NCI-H2081 treated with DMSO at 0.1 percent for 48 hours (cell line): ENCODE results near the gene ACBD4.

Source experiments
- DNase-seq: peaks from one replicate; lab custom pipeline; 2025; lab: John Stamatoyannopoulos, UW

Gene ACBD4

DNA sequence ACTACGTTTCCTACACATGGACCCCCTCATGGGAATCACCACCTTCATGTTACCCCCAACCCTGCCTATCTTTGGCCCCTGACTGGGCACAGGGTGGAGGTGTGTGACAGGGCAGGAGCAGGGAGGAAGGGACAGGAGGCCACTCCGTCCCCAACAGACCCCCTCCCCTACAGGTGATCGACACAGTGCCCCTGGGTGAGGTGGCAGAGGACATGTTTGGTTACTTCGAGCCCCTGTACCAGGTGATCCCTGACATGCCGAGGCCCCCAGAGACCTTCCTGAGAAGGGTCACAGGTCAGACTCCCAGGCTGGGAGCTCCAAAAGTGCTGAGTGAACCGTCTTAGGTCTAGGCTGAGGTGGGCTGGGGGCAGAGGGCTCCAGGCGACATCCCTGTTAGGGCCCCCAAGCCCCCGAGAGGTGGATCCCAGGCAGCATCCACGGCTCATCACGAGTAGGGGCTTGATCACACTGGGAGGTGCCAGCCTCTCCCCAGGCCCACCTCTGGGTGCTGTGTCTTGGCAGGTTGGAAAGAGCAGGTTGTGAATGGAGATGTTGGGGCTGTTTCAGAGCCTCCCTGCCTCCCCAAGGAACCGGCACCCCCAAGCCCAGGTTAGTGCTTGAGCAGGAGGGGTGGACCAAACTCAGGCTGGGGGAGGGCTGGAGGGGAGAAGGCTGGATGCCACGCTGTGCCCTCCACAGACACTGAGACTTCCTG lies 1.5 kb downstream of the ACBD4 start:
- no peak for DNase-seq

DNA sequence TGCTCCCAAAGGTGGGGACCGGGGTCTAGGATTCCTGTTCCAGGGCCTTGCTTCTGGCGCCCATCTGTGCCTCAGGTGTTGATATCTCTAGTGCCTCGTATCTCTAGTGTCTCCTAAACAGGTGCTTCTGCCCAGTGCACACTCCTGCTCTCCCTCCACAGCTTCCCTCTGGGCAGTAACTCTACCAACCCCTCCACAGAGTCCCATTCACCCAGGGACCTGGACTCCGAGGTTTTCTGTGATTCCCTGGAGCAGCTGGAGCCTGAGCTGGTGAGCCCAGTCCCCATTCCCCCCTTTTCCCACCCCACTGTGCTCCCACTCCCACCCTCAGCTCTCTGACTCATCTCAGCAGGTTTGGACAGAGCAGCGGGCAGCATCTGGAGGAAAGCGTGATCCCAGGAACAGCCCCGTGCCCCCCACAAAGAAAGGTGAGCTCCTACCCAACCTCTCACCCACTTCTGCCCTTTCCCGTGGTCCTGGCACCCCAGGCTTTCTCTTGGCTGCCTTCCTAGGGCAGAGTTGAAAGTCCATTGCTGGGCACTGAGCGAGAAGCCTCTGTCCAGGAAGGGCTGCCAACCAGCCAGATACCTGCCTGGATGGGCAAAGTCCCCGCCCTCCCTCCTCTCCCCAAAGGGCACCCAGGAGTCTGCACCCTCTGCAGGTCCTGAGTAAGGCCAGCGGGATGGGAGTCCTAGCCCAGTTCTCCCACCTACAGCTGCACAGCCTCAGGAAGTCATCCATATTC lies 2.2 kb downstream of the ACBD4 start:
- DNase-seq = no peak

DNA sequence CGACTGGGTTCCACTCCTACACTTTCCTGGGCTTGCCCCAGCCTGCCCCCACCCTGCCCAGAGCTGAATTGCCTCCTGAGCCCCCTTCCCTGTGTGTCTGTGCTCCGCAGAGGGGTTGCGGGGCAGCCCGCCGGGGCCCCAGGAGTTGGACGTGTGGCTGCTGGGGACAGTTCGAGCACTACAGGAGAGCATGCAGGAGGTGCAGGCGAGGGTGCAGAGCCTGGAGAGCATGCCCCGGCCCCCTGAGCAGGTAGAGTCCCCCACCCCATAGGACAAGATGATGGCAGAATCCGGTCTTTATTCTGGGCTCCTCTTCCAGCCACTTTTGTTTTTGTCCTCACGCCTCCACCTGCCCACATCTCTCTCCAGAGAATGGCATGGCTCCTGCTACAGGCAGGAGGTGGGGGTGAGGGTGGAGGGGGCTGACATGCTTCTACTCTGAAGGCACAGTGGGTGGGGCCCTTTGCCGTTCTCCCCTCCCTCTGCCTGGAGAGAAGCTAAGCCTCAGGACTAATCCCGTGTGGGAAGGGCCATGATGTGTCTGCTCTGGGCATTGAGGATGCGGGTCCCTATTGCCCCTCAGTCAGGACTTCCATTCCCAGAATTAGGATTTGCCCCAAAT lies 3.5 kb downstream of the ACBD4 start:
- no peak for DNase-seq

DNA sequence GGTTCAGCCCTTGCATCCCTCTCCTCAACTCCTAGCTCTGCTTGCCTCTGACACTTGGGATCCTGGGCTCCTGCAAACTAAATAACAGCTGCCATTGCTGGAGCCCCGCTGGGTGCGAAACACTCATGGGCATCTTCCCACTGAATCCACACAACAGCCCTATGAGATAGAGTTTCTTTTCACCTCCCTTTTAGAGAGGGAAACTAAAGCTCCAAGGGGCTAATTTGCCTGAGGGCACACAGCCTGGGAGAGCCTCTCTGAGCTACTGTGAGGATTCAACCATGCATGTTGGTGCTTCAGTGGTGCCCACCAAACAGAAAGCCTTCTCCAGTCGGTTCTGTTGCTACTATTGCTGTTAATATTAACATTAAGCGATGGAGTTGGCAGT lies 4.0 kb downstream of the ACBD4 start:
- no peak for DNase-seq

DNA sequence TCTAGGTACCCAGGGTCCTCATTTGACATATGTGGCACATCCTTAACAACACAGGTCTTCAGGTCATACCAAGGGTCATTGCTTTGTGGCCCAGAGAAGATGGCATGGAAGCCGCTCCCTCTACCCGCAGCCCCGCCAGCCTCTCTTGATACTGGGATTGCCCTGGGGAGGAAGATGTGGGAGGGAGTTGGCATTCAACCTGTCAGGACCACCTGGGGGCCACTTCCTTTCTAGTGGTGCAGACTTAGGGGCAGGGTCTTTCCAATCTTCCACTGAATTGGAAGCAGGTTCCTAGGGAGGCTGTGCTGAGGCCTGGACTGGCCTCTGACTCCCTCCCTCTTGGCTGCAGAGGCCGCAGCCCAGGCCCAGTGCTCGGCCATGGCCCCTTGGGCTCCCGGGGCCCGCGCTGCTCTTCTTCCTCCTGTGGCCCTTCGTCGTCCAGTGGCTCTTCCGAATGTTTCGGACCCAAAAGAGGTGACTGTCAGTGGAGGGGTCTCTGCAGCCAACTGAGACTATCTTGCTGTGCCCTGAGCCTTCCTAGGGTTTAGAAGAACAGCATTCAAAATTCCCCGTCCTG lies 7.7 kb downstream of the ACBD4 start:
- DNase-seq = no peak

DNA sequence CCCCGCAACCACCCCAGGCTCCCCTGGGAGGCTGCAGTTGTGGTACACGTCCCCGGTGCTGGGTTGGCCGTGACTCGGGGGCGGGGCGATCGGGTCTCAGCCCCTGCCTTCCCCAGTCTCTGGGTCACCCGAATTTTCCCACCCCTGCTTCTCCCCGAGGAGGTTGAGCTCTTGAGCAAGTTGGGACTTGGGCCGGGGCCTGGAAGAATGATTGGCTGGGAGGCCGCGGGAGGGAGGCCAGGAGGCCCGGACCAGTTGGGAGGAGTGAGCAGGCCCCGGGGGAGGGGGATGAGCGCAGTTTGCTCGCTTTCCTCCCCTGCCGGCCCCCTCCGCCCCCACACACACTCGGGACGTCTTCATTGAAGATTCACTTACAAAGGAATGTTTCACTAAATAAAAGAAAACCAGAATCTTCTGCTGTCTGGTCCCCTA lies 8.3 kb downstream of the ACBD4 start:
- no peak for DNase-seq

DNA sequence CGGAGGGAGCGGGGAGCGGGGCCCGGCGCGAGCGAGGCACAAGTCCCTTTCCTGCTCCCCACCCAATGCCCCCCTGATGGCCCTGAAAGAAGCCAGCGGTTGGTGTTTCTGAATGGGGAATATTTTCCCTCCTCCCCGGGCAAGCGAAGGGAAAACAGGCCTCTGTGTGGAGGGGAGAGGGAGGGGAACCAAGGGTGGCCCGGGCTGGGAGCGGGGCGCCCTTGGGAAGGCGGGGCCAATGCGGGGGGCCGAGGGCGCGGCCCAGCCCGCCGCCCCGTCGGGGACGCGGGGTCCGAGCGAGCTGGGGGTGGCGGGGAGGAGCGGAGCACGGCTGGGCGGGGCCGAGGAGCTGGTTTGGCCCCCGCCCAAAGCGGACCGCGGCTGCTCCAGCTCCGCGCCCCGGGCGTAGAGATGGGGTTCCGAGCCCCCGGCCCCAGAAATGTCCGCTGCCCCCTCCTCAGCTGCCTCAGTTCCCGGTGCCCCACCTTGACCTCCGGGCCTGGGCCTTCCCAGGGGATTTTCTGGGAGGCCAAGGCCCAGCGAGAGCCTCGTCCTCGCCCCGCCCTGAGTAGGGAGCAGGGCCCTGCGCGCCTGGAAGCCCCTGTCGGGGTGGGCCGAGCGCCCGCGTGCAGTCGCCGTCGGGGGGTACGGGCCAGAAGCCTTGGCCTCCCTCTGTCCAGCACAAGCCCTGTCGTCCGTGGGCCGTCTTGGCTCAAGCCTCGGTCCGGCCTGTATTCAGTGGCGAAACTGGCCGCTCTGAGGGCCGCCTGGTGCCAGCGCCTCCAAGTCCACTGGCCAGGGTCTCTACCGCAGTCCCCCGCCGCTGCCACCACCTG lies 8.9 kb downstream of the ACBD4 start:
- DNase-seq = no peak

DNA sequence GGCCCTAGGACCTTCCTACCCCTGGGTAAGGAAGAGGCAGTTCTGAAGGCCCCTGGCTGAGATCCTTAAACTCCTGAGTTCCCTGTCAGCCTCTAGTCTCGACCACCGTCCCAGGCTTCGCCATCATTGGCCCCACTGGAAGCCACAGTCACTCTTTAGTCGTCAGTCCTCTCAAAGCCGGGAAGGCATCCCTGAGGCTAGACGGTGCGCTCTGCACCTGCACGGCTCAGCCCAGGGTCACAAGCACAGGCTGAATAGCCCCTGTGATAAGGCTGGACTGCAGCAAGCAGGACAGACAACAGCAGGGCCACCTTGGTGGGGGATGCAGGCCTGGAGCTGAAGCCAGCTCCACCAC lies 9.5 kb downstream of the ACBD4 start:
- DNase-seq = no peak

DNA sequence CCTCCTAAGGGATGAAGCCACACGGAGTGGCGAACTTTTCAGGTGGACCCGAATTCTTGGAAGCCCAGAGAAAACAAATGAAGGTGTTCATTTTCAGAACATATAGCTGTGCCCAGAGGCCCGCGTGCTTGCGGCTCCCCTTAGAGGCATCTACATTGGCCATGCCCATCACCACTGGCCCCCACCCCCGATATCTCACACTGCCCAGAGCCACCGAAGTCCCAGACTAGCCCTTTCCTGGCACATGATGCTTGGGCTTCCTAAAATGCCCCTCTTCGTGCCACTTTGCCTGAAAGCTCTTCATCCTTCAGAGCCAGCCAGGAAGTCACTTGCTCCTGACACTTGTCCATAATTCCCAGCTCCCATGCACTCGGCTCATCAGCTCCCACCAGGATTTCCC lies 10.7 kb downstream of the ACBD4 start:
- no peak for DNase-seq

DNA sequence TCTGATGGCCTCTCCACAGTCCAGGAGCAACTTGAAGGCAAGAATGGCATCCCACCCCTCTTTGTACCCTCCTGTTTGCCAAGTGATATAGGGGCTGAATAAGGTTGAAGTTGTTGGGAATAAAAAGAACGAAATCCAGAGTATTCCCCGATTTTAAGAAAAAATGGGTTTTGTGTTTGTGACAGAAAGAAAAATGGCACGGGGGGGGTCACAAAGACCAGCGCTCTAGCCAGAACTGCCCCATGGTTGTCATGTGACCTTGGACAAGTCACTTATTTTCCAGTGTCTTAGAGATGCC lies 11.1 kb downstream of the ACBD4 start:
- no peak for DNase-seq

DNA sequence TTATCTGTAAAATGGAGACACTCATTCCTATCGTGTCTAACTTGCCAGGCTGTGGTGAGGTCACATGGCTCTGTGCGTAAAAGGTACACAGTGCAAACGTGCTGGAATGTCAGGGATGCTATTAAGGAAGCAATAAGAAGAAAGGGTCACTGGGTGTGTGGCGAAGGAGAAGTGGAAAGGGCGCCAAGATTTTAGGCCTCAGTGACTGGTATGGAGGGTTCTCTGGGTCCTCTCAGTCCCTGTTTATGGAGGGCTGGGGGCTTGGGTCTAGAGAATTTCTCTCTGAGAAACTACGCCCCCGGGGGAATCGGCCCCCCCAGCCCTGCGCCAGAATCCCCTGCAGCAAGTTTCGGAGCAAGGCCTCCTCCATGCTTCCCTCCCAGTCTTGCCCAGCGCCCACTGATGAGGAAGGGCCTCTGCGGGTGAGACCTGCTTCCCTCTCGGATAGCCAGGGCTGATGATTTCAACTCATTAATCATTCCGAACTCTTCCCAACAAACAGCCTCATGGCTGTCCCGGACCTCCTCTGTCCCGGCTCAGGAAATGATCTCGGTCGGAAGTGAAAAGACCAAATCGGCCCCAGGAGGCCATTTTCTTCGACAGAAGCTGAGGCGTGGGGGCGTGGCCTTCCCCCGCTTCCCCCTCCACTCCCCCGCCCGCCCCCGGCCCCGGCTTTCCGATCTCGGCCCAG lies 11.5 kb downstream of the ACBD4 start:
- DNase-seq = peak; percentile 53

DNA sequence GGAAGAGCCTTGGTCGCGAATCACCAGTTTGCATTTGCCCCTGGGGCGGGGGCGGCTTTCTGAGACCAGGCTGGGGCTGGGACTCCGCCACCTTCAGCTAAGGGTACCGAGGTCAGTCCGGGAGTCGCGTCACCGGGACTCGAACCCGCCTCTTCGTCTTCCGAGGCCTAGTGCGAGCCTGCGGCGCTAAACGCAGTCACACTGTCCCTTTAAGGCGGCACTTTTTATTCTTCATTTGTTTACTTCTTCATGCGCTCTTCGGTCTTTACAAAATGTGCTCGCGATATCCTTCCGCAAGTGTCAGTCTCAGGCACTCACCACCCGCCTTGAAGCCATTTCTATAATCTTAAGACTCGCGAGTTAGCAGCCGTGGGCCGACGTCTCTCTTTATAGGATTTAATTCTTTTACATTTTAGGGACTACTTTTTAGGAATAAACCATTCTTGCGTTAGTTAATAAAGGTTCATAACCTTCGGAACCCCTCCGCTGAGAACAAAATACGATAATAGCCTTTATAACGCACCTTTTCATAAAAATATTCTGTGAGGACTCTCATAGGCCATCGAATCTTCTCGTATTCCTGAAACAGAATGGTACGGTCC lies 12.2 kb downstream of the ACBD4 start:
- peak; percentile 93 for DNase-seq

DNA sequence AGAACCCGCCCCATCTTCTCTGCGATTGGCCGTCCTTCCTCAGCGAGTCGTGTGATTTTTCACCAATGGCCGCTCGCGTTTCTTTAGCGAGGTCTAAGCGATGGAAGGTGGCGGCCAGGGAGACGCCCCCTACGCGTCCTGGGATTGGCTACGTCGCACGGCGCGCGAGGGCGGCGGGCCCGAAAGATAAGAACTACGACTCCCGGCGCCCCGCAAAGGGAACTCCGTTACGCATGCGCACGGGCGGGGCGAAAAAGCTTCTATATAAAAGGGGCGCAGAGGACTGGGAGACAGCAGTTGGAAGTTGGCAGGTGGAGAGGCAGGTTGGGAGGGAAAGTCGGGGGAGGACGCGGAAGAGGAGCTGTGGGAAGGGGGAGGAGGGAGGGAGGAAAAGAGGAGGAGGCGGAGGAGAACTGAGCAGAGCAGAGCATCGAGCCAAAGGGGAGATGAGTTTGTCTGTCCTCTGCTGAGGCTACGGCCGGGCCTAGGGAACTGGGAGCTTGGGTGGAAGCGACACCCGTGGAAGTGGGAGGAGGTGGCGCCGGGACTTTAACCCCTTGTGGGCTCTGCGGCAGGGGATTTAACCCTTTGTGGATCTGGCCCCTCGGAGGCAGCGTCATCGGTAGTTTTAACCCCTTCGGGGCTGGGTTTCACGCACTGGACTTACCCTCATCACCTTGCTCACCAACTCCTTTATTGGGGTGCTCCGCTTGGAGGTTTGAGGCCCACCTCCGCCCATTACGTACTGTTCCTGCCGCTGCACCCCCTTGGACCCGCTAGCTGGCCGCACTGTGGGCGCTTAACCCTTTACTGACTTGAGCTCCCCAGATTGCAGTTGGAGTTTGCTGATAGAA lies 12.9 kb downstream of the ACBD4 start, which contains the start of gene HEXIM1:
HEXIM1 (plus strand) TSS at position 293 of the 854 bp plus-strand sequence. CDS start 716 bp downstream, outside the sequence.
- DNase-seq = peak; percentile 99

DNA sequence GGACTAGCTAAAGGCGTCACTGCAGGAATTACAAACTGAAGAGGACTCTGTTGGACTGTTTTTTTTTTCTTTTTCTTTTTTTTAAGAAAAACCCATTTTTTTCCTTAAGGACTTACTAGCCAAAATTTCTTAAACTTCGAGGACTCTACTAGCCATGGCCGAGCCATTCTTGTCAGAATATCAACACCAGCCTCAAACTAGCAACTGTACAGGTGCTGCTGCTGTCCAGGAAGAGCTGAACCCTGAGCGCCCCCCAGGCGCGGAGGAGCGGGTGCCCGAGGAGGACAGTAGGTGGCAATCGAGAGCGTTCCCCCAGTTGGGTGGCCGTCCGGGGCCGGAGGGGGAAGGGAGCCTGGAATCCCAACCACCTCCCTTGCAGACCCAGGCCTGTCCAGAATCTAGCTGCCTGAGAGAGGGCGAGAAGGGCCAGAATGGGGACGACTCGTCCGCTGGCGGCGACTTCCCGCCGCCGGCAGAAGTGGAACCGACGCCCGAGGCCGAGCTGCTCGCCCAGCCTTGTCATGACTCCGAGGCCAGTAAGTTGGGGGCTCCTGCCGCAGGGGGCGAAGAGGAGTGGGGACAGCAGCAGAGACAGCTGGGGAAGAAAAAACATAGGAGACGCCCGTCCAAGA lies 13.7 kb downstream of the ACBD4 start:
- peak; percentile 25 for DNase-seq

DNA sequence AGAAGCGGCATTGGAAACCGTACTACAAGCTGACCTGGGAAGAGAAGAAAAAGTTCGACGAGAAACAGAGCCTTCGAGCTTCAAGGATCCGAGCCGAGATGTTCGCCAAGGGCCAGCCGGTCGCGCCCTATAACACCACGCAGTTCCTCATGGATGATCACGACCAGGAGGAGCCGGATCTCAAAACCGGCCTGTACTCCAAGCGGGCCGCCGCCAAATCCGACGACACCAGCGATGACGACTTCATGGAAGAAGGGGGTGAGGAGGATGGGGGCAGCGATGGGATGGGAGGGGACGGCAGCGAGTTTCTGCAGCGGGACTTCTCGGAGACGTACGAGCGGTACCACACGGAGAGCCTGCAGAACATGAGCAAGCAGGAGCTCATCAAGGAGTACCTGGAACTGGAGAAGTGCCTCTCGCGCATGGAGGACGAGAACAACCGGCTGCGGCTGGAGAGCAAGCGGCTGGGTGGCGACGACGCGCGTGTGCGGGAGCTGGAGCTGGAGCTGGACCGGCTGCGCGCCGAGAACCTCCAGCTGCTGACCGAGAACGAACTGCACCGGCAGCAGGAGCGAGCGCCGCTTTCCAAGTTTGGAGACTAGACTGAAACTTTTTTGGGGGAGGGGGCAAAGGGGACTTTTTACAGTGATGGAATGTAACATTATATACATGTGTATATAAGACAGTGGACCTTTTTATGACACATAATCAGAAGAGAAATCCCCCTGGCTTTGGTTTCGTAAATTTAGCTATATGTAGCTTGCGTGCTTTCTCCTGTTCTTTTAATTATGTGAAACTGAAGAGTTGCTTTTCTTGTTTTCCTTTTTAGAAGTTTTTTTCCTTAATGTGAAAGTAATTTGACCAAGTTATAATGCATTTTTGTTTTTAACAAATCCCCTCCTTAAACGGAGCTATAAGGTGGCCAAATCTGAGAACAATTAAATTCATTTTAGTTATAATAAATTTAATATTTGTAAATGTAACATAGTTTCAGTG lies 14.5 kb downstream of the ACBD4 start:
- no peak for DNase-seq

DNA sequence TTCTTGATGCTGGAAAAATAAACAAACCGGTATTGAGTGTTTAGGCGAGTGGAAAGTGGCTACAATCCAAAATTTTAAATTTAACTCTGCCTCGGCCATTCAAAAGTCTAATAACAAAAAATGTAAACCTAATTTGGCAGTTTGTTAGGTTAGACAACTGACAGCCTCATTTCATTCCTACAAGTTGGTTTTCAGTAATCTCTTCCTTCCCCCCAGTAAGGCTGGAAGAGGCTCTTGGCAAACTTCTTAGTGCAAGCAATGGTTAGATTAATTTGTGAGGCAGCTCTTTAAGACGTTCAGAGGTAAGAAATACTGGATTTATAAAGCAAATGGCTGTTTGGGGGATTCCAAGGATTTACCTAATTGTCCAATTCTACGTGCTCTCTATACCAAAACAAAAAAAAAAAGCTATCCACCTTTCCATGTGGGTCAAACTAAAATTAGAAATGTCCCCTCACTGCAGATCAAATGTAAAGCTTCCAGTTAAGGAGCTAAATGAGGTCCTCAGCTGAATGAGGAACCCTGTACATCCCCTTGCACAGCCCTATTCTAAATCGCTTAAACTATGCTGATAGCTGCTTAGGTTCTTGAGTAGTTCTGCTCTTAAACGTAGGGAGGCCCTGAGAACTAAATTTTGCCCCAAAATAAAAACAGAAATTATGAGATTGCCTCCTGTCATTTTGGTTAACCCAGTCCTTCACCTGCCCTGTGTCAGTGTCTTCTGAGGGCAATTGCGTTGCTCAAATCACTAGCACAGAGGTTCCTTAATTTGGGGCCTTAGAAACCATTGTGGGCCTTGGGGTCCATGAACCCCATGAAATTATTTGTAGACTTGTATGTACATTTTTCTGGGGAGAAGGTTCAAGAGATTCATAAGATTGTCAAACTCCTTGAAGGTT lies 15.7 kb downstream of the ACBD4 start:
- DNase-seq = no peak

DNA sequence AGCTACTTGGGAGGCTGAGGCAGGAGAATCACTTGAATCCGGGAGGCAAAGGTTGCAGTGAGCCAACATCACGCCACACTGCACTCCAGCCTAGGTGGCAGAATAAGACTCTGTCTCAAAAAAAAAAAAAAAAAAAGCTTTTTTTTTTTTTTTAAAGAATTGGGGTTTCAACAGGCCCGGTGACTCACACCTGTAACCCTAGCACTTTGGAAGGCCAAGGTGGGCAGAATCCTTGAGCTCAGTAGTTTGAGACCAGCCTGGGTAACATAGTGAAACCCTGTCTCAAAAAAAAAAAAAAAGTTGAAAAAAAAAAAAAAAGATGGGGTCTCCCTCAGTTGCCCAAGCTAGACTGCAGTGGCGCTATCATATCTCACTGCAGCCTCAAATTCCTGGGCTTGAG lies 19.5 kb downstream of the ACBD4 start:
- DNase-seq = no peak
